NB4 (cell line): ENCODE measurements around the gene ARIH2.

Experiments used
- CTCF ChIP-seq: IDR thresholded peaks from one replicate; pipeline ENCODE4 v1.5.1; 2012; ENCODE audit warnings: low read depth, low read length
- POLR2A ChIP-seq: IDR thresholded peaks from 2 replicates; pipeline ENCODE4 v1.6.1; 2011; ENCODE audit warnings: mild to moderate bottlenecking; ENCODE audit not compliant: insufficient read length; ENCODE audit errors: extremely low read depth

DNA sequence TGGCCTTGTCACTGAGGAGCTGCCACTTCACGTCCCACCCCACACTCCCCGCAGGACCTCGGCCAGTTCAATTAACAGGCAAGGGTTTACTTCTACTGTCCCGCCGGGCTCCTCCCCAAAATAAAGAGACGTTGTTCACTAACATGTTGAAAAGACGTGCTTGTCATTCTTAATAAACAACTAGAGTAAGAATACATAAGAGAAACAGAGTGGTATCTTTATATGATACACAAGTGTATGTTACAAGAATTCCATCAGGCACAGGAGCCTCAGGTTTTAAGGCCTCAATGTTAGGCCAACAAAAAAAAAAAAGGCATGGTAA, 110.9 kb downstream of the ARIH2 start:
- TF ChIP-seq CTCF (no peak), POLR2A (no peak)
